Left hindlimb (tissue), 1 donor: ENCODE measurements around the gene TMEM170A.
"Not testable (repeated sequence)": the region's sequence is repeated elsewhere in the genome, so short reads cannot be mapped to it uniquely, and the experiment has no call there.

Source experiments
- DNase-seq: peaks from one replicate; pipeline ENCODE4 v3.0.0-alpha.2; 2018

Gene TMEM170A

DNA sequence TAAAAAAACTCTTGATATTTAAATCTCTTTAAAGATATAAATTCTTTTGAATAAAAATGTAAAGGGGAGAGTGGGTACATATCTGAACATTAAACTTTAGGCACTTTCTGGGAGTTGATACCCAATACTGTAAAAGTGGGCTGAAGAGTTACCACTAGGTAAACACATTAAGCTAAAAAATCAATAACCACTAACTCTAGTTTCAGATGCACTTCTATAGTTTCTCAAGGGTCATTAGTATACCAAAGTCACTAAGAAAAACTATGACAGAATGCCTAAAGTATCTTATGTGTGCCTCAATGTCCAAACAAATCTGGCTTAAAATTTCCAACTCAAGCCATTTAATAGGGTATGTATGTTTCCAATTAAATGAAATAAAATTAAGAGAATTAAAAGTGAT, 18.1 kb downstream of the TMEM170A start:
- DNase-seq = no peak

DNA sequence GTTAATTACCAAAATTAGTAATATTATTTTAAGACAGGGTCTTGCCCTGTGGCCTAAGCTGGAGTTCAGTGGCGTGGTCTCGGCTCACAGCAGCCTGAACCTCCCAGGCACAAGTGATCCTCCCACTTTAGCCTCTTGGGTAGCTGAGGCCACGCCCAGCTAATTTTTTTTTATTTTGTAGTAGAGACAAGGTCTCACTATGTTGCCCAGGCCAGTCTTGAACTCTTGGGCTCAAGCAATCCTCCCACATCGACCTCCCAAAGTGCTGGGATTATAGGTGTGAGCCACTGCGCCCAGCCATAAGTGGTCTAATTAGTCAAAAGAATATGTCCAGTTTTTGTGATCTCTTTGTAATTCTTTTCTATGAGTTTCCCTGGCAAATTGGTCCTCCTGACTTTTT, 19.2 kb downstream of the TMEM170A start:
- no peak for DNase-seq

DNA sequence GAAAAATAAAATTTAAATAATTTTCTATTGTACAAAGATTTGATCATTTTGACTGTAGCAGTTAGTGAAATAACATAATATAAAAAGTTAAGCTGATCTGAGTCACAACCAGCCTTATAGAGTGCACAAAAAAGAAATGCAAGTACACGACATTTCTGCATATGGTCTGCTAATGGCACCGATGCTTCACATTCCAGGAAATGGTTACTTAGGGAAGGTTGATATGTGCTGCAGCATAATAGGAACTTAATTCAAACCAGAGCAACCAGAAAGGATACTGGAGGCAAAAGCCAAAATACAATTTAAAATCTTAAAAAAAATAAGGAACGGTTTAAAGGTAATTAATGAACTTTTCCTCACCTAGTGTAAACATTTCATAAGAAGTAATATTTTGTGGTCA, 21.2 kb downstream of the TMEM170A start:
- no peak for DNase-seq

DNA sequence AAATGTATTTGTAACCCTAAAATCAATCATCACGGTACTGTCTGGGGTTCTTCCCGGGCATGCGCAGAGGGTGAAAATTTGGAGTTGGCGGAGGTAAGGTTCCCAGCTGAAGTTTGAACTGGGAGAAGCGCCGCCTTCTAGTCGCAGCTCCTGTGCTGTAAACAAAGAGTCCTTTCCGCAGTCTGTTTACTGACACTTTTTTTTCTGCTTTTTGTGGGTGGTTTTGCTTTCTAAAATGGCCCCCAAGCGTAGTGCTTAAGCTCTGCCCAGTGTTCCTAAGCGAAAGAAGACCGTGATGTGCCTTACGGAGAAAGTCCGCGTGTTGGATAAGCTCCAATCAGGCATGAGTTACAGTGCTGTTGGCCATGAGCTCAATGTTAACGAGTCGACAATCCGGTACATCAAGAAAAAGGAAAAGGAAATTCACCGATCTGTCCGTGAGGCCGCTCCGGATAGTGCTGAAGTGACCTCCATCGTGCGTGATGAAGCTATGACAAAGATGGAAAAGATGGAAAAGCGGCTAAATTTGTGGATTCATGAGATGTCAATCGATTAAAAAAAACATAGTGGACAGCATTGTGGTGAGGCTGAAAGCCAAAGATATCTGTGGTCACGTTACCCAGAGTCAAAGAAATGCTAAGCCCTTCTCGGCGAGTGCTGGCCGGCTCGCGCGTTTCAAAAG, 30.6 kb downstream of the TMEM170A start:
- no peak for DNase-seq

DNA sequence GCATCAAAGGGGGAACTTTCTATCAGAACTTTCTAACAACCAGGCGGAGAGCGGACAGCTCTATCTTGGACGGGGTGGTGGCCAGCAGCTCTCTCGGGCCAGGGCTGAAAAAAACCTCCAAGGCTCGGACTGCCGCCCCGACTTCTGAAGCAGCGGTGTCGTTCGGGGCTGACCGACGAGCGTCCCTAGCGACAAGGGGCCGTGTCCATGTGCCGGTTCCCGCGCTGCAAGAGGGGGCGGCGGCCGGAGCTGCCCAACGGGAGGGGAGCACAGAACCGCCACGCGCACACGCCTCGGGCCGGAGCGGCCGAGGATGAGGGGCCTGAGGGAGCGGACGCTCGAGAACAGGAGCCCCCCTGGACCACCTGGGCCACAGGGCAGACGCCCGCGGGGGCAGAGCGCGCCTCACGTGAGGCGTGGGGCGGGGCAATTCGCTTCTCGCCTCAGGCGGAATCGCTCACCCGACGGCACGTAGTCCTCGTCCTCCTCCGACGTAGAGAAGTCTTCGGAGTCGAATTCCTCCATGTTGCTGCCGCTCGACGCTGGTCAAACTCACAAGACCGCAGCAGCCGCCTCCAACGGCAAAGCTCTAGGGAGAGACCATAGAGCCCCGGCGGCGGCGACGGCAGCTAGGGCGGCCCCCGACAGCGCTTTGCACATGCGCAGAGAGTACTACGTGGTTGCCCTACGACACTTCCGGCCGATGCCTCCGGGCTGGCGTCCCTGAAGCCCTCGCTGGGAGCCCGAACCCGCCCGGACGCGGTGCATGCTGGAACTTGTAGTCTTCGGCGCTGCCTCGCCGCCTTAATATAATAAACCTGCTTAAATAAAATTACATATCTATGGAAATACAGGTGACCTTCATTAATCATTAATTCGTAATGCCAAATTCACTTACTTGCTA, 31.4 kb downstream of the TMEM170A start, which contains the start of gene CFDP1:
Gene CFDP1, minus strand, starts transcription at position 676 of the 904 bp plus-strand sequence. Its CDS starts 151 bp downstream, at position 525.
- DNase-seq = peak; percentile 96

DNA sequence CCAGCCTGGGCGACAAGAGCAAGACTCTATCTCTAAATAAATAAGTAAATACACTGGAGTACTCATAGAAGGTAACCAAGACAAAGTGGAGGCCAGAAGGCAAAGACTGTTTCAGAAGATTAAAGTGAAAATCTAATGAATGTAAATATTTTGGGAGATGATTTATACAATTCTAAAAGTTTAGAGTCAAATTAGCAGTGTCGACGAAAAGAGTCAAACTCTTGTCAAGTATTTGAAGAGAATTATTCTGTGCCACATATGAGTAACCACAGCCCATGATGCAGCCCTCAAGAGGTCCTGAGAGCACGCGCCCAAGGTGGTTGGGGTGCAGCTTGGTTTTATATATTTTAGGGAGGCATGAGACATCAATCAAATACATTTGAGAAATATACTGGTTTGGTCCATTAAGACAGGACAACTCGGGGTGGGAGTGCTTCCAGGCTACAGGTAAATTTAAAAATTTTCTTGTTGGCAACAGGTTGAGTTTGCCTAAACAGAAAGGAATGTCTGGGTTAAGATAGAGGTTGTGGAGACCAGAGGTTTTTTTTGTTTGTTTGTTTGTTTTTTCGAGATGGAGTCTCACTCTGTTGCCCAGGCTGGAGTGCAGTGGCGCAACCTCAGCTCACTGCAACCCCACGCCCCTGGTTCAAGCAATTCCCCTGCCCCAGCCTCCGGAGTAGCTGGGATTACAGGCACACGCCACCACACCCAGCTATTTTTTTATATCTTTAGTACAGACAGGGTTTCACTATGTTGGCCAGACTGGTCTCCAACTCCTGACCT, 34.7 kb downstream of the TMEM170A start:
- no peak for DNase-seq

DNA sequence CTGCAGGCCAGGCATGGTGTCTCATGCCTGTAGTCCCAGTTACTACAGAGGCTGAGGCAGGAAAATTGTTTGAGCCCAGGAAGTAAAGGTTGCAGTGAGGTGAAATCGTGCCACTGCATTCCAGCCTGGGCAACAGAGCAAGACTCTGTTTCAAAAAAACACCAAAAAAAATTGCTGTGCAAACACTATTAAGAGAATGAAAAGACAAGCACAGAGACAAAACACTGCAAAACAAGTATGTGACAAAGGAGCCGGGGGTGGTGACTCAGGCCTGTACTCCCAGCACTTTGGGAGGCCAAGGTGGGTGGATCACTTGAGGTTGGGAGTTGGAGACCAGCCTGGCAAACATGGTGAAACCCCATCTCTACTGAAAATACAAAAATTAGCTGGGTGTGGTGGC, 38.0 kb downstream of the TMEM170A start:
- not testable (repeated sequence) for DNase-seq

DNA sequence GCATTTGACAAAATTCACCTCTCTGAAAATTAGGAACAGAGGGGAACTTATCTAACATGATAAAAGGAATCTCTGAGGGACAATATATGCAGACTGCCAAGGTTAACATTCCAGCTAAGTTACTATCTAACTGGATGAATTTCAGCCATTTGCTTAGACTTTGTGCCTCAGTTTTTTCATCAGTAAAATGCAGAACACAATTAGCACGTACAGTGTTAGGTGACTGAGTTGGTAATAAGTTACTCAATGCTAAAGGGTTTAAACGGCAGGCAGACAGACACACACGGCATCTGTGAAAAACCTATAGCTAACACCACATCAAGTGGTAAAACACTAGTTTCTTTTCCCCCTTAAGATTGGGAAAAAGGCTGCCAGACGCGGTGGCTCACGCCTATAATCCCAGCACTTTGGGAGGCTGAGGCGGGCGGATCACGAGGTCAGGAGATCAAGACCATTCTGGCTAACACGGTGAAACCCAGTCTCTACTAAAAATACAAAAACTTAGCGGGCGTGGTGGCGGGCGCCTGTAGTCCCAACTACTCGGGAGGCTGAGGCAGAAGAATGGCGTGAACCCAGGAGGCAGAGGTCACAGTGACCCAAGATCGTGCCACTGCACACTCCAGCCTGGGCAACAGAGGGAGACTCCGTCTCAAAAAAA, 40.3 kb downstream of the TMEM170A start:
- DNase-seq = not testable (repeated sequence)

DNA sequence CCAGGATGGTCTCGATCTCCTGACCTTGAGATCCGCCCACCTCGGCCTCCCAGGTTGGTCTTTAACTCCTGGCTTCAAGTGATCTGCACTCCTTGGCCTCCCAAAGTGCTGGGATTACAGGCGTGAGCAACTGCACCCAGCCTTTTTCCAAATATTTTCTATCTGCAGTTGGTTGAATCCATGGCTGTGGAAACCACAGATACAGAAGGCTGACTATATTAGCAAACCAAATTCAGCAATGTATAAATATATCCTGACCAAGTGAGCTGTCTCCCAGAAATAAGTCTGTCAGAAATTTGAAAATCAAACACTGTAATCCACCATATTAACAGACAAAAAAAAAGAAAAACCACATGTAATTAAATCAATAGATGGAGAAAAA, 40.8 kb downstream of the TMEM170A start:
- DNase-seq = no peak

DNA sequence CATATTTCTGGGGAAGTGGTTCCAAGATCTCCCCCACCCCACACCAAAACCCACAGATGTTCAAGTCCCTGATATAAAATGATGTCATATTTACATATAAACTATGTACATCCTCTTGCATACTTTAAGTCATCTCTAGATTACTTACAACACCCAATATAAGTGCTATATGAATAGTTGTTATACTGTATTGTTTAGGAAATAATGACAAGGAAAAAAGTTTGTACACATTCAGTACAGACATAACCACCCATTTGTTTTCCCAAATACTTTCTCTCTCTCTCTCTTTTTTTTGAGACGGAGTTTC, 42.7 kb downstream of the TMEM170A start:
- DNase-seq = no peak

DNA sequence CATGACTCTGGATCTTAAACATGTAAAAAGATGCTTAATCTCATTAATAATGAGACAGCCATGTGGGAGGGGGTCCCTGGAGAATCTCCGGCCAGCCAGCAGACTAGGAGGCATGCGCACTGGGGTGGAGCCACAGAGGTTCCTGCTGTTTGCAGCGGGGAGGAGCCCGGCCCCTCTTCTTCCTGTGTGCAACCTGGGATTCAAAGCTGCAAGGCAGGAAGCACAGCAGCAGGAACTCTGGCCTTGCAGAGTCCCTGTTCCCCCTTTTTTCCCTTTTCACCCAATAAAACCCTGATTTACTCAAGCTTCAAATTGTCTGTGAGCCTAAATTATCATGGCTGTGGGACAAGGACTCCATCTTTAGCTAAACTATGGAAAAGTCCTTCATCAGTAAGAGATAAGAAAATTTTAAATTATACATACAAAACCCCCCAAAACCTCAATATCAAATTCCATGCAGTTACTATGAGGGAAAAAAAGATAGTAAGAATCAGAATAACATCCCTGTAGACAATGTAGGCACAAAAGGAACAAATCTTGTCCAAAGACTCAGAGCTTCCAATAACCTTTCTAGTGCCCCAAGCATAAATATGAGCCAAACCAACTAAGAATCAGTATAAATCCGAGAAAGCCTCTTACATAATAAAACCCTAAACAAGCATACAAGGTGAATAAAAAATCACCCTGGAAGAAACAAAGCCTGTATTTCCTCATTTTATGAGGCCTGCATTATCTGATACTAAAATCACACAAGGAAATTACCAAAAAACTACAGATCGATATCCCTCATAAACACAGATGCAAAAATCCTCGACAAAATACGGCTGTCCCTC, 43.3 kb downstream of the TMEM170A start:
- DNase-seq = peak; percentile 74

DNA sequence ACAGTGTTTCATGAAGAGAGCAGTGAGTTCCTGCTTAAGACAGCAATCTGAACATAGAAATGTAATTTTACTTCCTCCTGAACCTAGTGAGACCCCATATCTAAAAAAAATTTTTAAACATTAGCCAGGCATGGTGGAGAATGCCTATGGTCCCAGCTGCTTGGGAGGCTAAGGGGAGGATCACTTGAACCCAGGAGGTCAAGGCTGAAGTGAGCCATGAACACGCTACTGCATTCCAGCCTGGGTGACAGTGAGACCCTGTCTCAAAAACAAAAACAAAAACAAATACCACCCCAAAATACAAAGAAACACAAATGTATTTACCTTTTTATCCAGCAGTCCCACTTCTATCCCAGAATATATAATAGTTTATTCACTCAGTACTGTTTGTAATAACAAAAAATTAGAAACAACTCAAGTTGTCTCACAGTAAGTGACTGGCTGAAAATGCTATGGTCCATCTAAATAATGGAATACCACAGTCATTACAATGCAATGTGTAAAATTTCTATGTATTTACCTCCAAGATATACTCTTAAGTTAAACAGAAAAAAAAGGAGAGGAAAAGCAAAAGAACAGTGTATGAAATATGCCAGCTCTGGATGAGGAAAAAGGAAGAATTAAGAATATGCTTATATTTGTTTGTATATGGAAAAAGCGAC, 47.5 kb downstream of the TMEM170A start:
- DNase-seq = no peak

DNA sequence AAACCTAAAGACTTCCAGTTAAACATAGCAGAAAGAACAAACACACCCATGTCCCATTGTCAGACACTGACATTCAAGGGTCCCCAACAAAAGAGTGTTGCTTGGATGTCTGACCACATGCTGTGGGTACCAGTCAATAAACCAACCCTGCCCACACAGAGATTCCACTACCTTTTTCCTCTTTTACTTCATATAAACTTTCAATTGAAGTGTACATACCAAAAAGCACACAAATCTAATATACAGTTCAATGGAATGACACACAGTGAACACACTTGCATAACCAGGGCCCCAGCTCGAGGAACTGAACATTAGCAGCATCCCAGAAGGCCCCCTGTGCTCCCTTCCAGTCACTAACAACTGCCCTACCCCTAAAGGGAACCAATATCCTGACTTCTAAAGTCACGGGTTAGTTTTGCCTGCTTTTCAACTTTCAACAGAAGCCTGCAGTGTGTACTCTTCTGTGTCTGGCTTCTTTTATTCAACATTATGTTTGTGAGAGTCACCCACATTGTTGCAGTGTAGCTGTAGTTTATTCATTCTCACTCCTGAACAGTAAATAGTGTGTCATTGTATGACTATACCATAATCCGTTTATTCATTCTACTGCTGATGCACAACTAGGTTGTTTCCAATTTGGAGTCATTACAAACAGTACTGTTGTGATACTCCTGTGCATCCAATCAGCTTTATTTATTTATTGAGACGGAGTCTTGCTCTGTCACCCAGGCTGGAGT, 49.2 kb downstream of the TMEM170A start:
- no peak for DNase-seq

DNA sequence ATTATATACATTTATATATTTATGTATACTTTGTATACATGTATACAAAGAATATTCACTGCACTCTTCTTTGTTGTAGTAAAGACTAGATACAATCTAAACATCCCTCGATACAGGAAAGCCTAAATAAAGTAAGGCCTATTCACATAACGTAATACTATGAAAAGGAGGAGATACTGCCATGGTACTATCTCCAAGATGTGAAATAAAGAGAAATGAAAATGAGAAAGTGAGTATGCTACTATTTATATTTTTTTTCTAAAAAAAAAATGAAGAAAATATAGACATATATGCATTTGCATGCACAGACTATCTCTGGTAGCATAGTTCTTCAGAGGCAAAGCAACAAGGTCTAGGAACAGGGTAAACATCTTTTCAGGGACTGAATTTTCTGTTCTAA, 50.5 kb downstream of the TMEM170A start:
- no peak for DNase-seq

DNA sequence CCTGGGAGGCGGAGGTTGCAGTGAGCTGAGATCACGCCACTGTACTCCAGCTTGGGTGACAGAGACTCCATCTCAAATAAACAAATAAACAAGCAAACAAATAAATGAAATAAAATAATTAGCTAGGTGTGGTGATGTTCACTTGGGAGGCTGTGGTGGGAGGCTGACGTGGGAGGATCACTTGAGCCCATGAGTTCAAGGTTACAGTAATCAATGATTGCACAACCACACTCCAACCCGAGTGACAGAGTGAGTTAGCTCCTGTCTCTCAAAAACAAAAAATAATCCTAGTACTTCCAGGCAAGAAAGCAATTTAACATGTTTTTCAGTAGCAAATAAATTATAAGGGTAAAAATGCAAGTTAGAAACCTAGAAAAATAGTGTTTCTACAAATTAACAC, 57.5 kb downstream of the TMEM170A start:
- DNase-seq = no peak

DNA sequence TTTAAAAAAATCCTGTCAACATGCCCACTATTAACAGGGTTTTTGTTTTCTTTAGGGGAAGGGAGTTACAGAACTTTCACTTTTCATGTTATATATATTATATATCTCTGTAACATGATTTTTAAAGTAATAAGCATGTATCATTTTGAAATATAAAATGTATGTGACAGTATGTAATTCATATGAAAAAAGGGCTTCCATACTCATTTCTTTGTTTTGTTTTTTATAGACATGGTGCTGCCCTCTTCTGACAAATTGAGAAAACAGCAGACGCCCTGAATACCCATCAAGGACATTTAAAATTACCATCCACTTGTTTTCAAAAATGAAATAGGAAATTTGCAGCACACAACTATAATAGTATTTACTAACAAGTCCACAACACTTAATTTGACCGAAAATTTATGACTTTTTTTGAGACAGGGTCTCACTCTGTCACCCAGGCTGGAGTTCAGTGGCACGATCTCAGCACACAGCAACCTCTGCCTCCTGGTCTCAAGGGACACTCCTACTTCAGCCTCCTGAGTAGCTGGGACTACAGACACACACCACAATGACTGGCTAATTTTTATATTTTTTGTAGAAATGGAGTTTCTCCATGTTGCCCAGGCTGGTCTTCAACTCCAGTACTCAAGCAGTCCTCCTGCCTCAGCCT, 61.5 kb downstream of the TMEM170A start:
- DNase-seq = no peak

DNA sequence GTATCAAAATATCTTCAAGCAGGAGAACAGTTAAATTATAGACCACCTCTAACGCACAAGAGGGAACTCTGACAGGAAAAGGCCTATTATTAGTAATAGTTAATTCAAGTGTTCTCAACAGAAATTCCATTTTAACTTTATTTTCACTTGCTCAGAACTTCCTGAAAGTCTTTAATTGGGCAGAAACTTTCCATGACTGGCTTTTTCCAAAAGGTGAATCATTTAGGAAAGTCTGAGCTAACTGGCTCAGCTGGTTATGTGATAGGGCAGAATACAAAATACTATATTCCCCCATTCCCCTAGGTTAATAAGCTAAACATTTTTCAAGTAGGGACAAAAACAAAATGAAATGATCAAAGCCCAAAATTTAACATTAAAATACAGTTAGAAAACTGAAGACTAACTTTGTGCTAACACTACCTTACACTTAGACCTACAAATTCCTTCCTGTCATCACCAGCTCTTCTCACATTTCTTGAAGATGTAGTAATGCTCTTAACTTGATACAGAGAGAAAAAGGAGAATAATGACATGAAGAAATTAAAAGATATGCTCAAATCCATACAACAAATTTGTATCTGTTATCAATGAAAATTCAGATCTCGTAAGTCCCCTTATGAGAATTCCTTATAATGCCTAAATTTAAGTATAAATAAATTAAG, 62.2 kb downstream of the TMEM170A start:
- DNase-seq = no peak

DNA sequence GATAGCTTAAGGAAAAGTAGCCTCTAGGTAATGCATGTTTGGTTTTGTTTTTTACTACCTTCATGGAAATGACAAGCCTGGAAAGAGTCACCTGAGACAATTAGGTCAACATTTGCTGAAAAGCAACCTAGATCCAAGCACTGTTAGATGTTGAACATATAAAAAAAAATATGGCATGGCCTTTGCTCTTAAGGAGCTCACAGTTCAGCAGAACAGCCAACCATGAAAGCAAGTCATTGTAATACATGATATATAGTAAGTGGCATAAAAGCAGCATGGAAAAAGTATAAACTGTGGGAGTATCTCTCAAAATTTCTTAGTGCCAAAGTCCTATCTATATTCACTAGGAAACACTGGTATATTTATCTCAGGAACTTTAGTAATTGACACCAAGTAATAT, 62.8 kb downstream of the TMEM170A start:
- no peak for DNase-seq

DNA sequence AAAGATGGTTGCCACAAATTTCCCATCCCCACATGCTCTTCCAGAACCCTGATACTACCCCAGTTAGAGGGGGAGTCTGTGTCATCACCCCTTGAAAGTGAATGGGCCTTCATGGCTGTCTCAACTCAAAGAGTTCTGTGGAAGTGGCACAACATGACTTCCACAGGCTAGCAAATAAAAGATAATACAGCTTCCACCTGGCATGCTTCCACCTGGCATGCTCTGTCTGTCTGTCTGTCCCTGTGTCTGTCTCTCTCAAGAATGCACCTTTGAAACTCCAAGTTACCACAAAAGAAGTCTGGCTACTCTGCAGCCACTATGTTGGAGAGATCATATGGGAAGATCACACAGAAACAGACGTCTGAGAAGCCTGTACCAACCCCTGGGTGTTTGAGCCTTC, 66.2 kb downstream of the TMEM170A start:
- no peak for DNase-seq

DNA sequence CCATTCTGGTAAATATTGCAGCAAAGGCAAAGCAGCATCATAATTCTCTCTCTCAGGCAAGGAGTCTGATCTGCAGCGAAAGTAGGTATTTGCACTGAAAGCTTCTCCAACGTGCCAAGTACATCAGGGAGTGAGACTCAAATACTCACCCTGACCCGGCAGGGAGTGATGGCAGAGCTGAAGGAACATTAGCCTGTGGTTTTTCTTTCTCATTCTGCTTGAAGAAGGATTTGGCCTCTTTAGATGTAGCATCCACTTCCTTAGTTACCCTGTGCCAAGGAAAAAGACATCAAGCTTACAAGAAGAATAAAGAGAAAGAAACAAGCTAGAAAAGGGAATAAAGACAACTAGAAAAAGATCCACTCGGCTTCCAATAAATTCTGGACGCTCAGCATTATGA, 69.5 kb downstream of the TMEM170A start:
- no peak for DNase-seq
